Natural killer cell (primary cell): ENCODE data around the gene KPNA2. TPM values are rescaled to one million over a fixed set of nuclear protein-coding genes. Genes with fewer than 3 reads are reported as not detected.
"Not testable (repeated sequence)": the region's sequence is repeated elsewhere in the genome, so short reads cannot be mapped to it uniquely, and the experiment has no call there.

ENCODE experiments used
- ATAC-seq, 3 donors: fragments of 150-1000 bp in 2 of 3; fragments of 200-7000 bp in 1 of 3; cut with Tn5 transposase; 1 replicate in 1 of 3; 2 replicates in 2 of 3; pipeline ENCODE4 v1.10.0; 2021; ENCODE audit warnings: mild to moderate bottlenecking in 2 of 3, moderate library complexity in 2 of 3
- DNase-seq, 2 donors: peaks; one replicate each; pipeline versions ENCODE4 v3.0.0 to v3.0.0-alpha.2; 2013 to 2021; ENCODE audit warnings: mixed read lengths in 1 of 2
- H3K27ac ChIP-seq: one replicate; pipeline ENCODE4 v1.5.1; 2013; ENCODE audit warnings: mild to moderate bottlenecking, low read length
- H3K27me3 ChIP-seq: one replicate; pipeline ENCODE4 v1.6.1; 2013; ENCODE audit warnings: low read length; ENCODE audit not compliant: control insufficient read depth, insufficient read depth
- H3K36me3 ChIP-seq: one replicate; pipeline ENCODE4 v1.6.1; 2013; ENCODE audit warnings: low read length; ENCODE audit not compliant: control insufficient read depth, insufficient read depth
- H3K4me1 ChIP-seq: one replicate; pipeline ENCODE4 v1.6.1; 2013; ENCODE audit warnings: low read length; ENCODE audit not compliant: control insufficient read depth, insufficient read depth
- H3K4me3 ChIP-seq: one replicate; pipeline ENCODE4 v1.5.1; 2013; ENCODE audit warnings: low read length
- H3K9me3 ChIP-seq: one replicate; pipeline ENCODE4 v1.6.1; 2013; ENCODE audit warnings: low read length; ENCODE audit not compliant: control insufficient read depth, insufficient read depth
- H3K27ac Mint-ChIP-seq, 2 donors: one replicate each; pipeline ENCODE4 v1.8.0; 2022; ENCODE audit warnings: mild to moderate bottlenecking in 2 of 2, mixed read lengths in 2 of 2, moderate library complexity in 1 of 2
- H3K27me3 Mint-ChIP-seq, 2 donors: one replicate each; pipeline ENCODE4 v1.8.0; 2022; ENCODE audit warnings: low read depth in 2 of 2, mixed read lengths in 2 of 2
- H3K36me3 Mint-ChIP-seq: one replicate; pipeline ENCODE4 v1.8.0; 2022; ENCODE audit warnings: mixed read lengths
- H3K4me1 Mint-ChIP-seq, 2 donors: one replicate each; pipeline ENCODE4 v1.8.0; 2022; ENCODE audit warnings: mixed read lengths in 2 of 2
- H3K4me3 Mint-ChIP-seq: one replicate; pipeline ENCODE4 v1.8.0; 2022; ENCODE audit warnings: mild to moderate bottlenecking, moderate library complexity, mixed read lengths
- H3K9me3 Mint-ChIP-seq, 2 donors: one replicate each; pipeline ENCODE4 v1.8.0; 2022; ENCODE audit warnings: mixed read lengths in 2 of 2
- WGBS: methylation state at CpG from one replicate; pipeline ENCODE4 v1.1.7; 2013; ENCODE audit warnings: missing lambda C conversion rate; ENCODE audit not compliant: insufficient coverage; 5-methylcytosine and 5-hydroxymethylcytosine counted together
- intact Hi-C: fragments of 100-400 bp; cut with micrococcal nuclease; formaldehyde crosslinking; loops from one replicate; pipeline ENCODE4 v1.14.2; 2022
- total RNA-seq, 4 donors: library from RNA; stranded (reverse); fragments of 120-200 nt in 1 of 4; gene quantifications; one replicate each; pipeline versions ENCODE4 v1.2.3 to v1.2.4, GENCODE V29; 2013 to 2022
- TF ChIP-seq, protein P1 (sequence below): fragments of 200-600 bp; IDR thresholded peaks from one replicate; pipeline ENCODE4 v1.8.0; 2022; ENCODE audit warnings: antibody characterized with exemption

The KPNA2 gene
- total RNA-seq, 3 donors from 2014 or later (not counting 1 experiment from before 2014, with no cell fraction given), result 45.1 to 52.8 (median 49.3) TPM

DNA sequence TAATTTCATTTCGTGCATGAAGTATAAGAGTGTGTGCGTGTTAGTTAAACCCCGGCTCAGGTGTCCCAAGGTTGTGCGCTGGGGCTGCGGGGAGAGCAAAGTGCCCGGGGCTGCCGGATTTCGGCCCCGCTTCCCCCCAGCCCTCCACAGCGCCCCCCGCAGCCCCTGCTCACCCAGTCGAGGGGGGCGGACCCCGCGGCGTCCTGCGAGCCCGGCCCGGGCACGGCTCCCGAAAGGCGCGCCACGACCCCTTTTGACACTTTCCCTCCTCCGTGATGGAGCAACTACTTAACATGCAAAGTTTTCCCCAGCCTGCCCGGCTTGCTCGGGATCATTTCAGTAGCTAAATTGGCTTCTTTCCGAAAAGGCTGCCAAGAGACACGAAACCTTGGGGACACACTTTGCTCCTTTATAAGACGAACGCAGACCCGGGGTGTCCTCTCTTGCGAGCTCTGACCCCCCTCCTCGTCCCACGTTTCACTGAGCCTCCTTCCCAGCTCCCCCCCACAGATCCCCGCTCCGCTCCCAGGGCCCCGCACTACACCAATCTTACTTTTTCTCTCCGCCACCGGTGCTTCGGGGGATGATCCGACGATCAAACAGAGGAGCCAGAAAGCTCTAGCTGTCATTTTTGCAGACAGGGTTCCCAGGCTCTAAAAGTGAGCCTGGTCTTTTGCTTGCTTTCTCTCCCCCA is 39.8 kb upstream of the KPNA2 start:
- peaks cover 3% of the 10 kb centered on the region for H3K27me3 ChIP-seq
- H3K4me1 Mint-ChIP-seq, result peaks cover 35 to 38% of the 10 kb centered on the region in 2 donors
- H3K36me3 Mint-ChIP-seq, result no peaks in the 10 kb centered on the region
- ATAC-seq (no peak), DNase-seq (peak; percentile 22 to 42)
- no peaks in the 10 kb centered on the region for H3K9me3 Mint-ChIP-seq
- no peak overlapping the region for H3K27ac ChIP-seq
- peak overlapping the region; percentile 16 to 77 for H3K27ac Mint-ChIP-seq
- H3K4me3 ChIP-seq, result peak overlapping the region; percentile 35
- TF ChIP-seq, protein P1, sequence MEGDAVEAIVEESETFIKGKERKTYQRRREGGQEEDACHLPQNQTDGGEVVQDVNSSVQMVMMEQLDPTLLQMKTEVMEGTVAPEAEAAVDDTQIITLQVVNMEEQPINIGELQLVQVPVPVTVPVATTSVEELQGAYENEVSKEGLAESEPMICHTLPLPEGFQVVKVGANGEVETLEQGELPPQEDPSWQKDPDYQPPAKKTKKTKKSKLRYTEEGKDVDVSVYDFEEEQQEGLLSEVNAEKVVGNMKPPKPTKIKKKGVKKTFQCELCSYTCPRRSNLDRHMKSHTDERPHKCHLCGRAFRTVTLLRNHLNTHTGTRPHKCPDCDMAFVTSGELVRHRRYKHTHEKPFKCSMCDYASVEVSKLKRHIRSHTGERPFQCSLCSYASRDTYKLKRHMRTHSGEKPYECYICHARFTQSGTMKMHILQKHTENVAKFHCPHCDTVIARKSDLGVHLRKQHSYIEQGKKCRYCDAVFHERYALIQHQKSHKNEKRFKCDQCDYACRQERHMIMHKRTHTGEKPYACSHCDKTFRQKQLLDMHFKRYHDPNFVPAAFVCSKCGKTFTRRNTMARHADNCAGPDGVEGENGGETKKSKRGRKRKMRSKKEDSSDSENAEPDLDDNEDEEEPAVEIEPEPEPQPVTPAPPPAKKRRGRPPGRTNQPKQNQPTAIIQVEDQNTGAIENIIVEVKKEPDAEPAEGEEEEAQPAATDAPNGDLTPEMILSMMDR, result no peak
- intact Hi-C loops, result loop anchor here (10.0 kb wide), 1 partner anchor 1329 kb away; the partner anchor contains the start of gene ABCA5
- under 1% methylated on average over 43 of the region's 43 CpGs for WGBS
- peak overlapping the region; percentile 92 for H3K4me3 Mint-ChIP-seq
- H3K27me3 Mint-ChIP-seq, result peaks cover 5 to 23% of the 10 kb centered on the region in 2 donors
- no peaks in the 10 kb centered on the region for H3K36me3 ChIP-seq
- H3K4me1 ChIP-seq, result peaks cover 29% of the 10 kb centered on the region
- H3K9me3 ChIP-seq, result no peaks in the 10 kb centered on the region

GRCh38 chr17:67996301-67997171 is 39.0 kb upstream of the KPNA2 start, which contains the start of gene C17orf58:
TSS of gene C17orf58 (minus strand) at chr17:67996469. CDS start at chr17:67996198, 271 bp downstream.
- peak within 1 kb of the TSS; percentile 77 to 86 for H3K27ac Mint-ChIP-seq
- H3K27ac ChIP-seq, result not testable (repeated sequence)
- peak in 1 of 2 donors; percentile 19 for DNase-seq

DNA sequence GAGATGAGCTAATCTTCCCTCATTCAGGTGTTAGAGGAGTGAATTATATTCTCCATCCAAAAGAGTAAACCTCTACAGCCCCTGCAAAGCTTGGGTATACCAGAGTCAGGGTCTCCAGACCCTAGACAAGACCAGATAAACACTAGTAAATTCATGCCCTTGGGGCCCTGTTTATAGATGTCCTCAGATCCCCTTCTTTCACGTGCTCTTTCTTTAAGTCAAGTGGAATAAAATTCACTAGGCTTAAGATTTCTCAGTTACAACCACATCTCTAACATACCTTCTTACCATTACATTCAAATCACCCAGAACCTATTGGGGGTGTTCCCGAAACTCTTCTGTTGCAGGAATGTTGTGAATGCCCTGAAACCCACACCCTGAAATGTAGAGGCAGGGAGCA is 37.1 kb upstream of the KPNA2 start:
- Histone ChIP-seq H3K27ac (no peak overlapping the region), H3K9me3 (no peaks in the 10 kb centered on the region), H3K4me3 (no peak overlapping the region), H3K27me3 (peaks cover 3% of the 10 kb centered on the region), H3K4me1 (peaks cover 19% of the 10 kb centered on the region), H3K36me3 (no peaks in the 10 kb centered on the region)
- TF ChIP-seq, protein P1, result no peak
- H3K36me3 Mint-ChIP-seq, result no peaks in the 10 kb centered on the region
- DNase-seq, result no peak
- peaks cover 28 to 29% of the 10 kb centered on the region in 2 donors for H3K4me1 Mint-ChIP-seq
- H3K4me3 Mint-ChIP-seq, result no peak overlapping the region
- intact Hi-C loops, result loop anchor here (10.0 kb wide), 1 partner anchor 1326 kb away; the partner anchor contains the start of gene ABCA5
- ATAC-seq, result no peak
- H3K27me3 Mint-ChIP-seq, result peaks cover 5 to 23% of the 10 kb centered on the region in 2 donors
- H3K27ac Mint-ChIP-seq, result no peak overlapping the region
- no peaks in the 10 kb centered on the region for H3K9me3 Mint-ChIP-seq
- WGBS, result 87% methylated on average over 2 of the region's 2 CpGs

More at GRCh38 chr17:67996301-67997171, 39.0 kb upstream of the KPNA2 start, which contains the start of gene C17orf58:
- Histone ChIP-seq H3K4me1 (peaks cover 29% of the 10 kb centered on the region), H3K4me3 (peak within 1 kb of the TSS; percentile 35)
- WGBS, result 32% methylated on average over 25 of the region's 25 CpGs
- H3K9me3 Mint-ChIP-seq, H3K36me3 Mint-ChIP-seq, ATAC-seq, H3K27me3 ChIP-seq, H3K9me3 ChIP-seq, H3K36me3 ChIP-seq: not testable (repeated sequence)
- H3K4me1 Mint-ChIP-seq, result peaks cover 35 to 38% of the 10 kb centered on the region in 2 donors
- H3K27me3 Mint-ChIP-seq, result peaks cover 5 to 23% of the 10 kb centered on the region in 2 donors
- peak within 1 kb of the TSS; percentile 92 for H3K4me3 Mint-ChIP-seq
- intact Hi-C loops, result loop anchor here (10.0 kb wide), 1 partner anchor 1328 kb away; the partner anchor contains the start of gene ABCA5
